HL-60/S4 treated with retinoic acid at 250 ng/mL for 4 days and 3 days (cell line): ENCODE data around the gene CHRM5.

Source experiments
- in situ Hi-C: fragments of 300-500 bp; cut with MboI; formaldehyde crosslinking; loops from 2 replicates; pipeline ENCODE4 v1.7.0; 2022; ENCODE audit warnings: low sequenced_read_pairs

Gene CHRM5, protein sequence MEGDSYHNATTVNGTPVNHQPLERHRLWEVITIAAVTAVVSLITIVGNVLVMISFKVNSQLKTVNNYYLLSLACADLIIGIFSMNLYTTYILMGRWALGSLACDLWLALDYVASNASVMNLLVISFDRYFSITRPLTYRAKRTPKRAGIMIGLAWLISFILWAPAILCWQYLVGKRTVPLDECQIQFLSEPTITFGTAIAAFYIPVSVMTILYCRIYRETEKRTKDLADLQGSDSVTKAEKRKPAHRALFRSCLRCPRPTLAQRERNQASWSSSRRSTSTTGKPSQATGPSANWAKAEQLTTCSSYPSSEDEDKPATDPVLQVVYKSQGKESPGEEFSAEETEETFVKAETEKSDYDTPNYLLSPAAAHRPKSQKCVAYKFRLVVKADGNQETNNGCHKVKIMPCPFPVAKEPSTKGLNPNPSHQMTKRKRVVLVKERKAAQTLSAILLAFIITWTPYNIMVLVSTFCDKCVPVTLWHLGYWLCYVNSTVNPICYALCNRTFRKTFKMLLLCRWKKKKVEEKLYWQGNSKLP

DNA sequence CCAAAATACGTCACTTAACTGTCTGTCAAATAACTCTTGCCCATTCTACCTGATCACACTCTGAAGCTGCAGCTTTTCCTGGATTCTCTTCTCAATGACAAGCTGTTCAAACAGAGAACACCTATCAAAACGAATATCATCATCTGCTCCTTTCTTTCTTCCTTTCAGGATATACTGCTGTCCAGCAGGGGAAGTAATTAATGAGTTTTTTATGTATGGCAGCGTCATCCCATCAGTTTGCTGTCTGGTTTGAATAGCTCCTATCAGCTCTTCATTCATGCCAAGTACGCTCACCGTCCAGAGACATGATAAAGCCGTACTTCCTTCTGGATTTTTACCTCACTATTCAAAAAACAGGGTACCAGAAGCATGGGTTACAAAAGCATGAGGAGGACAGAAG is at the start of gene CHRM5:
CHRM5 (plus strand) TSS at position 274 of the 400 bp plus-strand sequence. CDS start 94,221 bp downstream, outside the sequence.
- in situ Hi-C loops: no loop called here

DNA sequence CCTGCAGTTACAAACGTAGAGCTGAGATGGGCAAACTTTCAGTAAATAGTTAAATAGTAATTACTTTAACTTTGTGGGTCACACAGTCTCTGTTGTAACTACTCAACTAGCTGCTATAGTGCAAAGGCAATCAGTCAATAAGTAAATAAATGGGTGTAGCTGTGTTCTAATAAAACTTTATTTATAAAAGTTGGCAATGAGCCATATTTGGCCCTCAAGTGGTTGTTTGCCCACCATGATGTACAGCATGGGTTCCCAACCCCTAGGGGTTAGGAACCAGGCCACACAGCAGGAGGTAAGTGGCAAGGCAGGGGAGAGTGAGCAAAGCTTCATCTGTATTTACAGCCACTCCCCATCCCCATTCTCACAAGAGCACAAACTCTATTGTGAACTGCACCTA is 44.9 kb upstream of the CHRM5 start:
- in situ Hi-C loops: no loop called here

DNA sequence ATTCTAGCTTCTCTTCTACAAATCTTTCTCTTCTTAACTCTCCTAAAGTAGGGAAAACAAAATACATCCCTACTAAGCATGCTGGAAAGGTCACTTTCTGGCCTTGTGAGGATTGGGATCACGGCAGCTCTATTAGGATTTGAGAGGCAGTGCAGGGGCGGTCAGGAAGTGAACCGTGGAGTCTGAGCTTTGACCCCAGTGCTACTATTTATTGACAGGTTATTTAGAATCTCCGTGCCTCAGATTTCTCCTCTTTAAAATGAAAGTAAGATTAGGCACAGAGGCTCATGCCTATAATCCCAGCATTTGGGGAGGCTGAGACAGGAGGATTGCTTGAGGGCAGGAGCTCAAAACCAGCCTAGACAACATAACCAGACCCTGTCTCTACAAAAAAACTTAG is 42.0 kb upstream of the CHRM5 start:
- in situ Hi-C loops: no loop called here

DNA sequence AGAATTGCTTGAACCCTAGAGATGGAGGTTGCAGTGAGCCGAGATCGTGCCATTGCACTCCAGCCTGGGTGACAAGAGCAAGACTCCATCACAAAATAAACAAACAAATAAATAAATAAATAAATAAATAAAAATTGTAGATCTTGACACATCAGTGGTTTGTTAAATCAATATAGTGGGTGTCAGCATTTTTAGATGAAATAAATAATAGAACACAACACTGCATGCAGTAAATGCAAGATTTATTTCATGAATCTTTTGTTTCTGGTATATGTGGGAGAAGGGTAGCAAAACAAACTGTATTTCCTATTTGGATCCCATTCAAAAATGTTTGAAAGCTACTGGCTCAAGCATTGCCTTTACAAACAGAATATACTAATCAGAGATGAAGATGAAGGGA is 35.6 kb upstream of the CHRM5 start:
- in situ Hi-C loops: no loop called here

DNA sequence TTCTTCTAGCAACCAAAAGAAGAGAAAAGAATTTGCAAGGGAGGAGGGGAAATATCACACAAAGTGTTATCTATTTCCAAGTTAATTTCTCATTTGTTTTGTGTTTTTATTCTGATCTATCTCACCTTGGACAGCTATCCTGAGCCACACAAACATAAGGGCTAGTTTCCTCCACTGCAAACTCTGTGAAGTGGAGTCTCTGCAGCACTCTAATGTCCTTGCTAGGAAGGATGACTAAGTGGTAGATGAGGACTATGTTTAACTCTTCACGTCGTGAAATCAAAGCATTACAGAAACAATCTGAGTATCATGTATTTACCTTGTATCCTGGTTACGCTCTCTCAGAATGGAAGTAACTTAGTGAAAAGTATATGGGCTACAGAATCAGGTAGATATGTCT is 33.9 kb upstream of the CHRM5 start:
- in situ Hi-C loops: no loop called here

DNA sequence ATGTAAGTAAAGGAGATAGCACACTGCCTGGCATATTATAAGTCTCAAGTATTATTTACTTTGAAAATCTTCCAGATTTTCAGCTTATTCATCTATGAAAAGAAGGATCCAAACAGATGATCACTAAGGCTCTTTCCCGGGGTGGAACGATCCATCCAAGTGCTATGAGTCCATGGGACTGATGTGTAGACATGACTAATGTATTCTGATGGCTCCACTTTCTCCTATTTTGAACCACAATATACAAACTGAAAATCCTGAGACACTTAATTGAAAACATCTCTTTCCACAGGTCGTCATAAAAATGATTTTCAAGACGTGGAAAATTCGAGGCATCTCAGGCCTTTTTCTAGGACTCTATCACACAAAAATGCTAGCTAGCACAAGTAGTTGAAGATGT is 33.4 kb upstream of the CHRM5 start:
- in situ Hi-C loops: no loop called here

DNA sequence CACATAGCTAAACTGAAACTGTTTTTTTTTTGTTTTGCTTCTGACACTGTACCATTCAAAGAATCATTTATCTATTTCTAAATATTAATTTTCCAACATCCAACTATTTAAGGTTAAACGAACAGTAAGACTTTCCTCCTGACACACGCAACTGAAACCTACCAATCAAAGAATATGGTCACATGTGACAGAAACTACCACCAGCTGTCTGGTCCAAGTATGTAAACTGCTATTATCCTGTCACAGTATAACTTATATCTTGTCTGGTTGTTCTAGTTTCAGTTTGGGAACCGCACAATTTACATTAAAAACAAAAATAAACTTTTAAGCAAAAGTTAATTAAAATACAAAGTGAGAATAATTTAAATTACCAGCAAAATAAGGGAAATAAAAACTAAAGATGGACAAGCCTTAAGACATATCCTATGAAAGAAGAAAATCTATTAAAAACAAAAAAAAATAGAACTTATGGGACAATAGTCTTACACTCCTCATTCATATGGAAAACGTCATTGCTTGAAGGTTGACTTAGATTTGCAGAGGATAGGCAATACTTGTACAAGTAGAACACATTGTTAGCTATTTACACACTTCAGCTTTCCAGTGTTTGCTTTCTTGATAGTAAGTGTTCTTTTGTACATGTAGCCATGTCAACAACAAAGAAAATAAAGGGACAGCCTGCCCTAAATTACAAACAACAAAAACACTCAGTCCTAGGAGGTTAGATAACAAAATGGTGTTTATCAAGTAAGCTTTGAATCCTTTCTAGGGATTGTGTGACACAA is 26.8 kb upstream of the CHRM5 start:
- in situ Hi-C loops: no loop called here

DNA sequence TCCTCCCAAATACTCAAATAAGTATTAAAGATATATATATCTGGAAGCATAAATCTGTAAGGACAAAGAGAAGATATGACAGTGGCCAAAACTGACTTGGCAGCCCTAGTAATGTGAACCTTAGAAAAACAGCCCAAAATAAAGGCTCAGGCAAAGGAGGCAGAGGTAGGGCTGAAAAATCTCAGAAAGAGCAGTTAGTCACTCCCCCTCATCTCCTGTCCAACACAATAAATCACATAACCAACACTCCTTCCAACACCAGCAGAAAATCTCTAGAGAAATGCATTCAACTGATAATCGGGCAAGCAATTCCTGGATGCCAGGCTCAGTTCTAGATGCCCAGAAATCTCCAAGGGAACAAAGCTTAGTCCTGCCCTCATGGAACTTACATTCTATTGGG is 22.1 kb upstream of the CHRM5 start:
- in situ Hi-C loops: no loop called here

DNA sequence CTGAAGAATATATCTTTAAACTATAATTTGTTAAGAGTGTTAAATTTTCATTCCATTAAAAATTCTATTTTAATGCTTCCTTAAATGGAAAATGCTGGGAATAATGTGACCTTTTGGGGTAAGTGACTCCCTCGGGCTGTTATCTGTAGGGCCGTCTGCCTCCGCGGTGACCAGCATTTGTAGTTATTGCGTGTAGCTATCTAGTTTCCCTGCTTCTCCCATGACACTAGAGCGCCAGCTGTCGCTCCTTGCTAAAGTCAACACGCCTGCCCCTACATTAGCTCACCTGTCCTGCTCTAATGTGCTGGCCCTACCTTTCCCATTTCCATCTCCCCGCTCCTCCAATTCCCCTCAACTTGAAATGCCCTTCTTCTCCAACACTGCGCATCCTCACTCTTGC is 12.4 kb upstream of the CHRM5 start:
- in situ Hi-C loops: no loop called here

DNA sequence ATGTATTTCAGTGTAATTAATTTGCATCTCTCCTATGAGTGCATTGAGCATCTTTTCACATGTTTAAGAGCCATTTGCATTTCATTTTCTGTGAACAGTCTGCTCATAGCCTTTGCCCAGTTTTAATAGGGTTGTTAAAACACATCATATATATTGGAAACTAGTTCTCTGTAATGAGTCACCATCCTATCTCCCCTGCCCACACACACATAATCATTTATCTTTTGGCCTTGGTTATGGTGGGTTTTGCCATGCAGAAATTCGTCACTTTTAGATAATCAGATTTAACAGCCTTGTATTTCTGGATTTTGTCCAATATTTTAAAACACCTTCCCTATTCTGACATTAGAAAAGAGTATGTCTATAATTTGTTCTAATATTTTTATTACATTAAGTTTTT is 11.9 kb upstream of the CHRM5 start:
- in situ Hi-C loops: no loop called here

DNA sequence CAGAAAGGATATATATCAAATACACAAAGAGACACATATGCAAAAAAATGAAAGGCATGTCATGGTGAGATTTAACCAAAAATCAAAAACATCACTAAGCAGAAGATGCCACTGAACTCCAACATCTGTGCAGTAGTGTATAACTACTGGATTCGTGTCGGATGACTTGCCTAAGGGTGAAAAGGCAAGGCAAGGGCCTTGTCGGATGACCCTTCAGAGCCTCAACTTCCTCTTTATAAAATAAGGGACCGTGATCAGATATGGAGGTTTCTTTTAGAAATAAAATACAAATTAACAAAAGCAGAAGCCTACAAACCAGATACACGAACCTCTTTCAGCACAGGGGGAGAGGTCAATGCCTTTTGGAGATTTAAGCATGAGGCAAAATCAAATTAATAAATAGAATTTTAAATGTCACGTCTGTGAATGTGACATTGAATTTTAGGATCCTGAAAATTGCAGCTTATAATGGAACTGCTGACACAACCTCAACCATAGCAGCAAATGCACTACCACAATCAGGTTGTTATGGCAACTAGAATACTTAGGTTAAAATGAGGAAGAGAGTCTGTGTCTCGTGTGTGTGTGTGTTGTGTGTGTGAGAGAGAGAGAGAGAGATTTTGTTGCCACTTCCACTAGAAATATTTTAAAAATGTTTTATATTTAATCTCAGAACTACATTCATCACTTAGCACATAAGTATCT is 8.3 kb upstream of the CHRM5 start:
- in situ Hi-C loops: no loop called here

DNA sequence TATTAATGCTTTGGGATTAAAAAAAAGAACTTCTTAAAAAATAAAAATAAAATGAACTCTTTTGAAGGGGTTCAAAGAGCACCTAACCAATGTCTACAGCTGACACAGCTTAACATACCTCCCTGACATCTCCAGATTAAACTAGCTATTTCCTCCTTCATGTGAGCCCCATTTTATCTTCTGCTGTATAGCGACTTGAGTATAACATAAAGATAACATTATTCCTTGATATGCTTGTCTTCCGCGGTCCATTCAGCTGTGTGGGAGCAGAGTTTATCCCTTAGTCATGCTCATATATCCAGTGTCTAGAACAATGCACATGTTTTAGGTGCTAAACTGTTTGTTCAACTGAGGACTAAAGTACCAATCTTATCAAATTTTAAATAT is 7.8 kb upstream of the CHRM5 start:
- in situ Hi-C loops: no loop called here

DNA sequence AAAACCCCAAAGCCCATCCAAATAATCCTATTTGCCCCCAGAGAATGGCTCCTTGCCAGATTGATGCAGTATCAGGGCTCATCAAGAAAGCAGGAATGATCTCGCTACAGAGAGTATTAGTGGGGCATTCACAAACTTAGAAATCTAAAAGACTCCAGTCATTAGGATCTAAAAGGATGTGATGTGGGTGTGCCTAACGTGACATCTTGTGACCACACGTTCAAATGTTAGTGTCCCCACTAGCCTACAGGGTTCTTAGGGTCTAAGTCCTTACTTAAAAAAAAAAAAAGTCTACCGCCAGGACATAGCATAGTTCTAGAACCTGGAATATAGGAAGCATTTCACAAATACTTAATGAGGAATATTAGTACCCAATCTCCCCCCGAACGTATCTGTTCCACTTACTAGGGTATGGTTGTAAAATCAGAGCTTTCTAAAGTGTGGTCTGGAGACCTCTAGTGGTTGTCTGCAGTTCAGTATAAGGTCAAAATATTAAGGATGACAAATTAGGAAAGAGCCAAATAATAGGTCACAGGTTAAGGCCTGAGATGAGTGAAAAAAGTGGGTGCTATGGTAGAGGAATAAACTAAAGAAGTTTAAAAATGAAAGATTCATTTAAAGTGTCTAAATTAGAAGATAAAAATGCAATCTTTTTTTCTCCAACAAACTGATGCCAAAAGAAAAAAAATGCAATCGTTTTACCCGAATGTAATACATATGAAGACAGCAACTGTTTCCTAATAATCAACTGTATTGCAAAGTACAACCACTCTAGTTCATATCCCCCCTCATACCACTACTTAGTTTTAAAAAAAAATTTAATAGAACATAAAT is 4.2 kb upstream of the CHRM5 start:
- in situ Hi-C loops: no loop called here

DNA sequence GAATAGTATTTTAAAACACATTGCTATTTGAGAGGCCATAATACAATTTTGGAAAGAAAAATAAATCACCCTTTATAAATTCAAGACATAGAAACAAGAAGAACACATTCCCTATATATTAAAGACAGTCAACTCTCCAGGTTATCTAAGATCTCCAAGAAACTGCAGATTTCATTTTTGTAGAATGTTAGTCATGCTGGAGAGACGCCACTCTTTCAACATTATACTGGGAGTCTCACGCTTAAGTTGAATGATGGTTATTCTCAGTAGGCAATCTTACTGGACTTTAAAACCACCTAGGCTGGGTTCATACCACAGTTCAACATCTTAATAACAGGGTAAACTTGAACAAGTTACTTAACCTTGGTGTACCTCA is 3.6 kb upstream of the CHRM5 start:
- in situ Hi-C loops: no loop called here

DNA sequence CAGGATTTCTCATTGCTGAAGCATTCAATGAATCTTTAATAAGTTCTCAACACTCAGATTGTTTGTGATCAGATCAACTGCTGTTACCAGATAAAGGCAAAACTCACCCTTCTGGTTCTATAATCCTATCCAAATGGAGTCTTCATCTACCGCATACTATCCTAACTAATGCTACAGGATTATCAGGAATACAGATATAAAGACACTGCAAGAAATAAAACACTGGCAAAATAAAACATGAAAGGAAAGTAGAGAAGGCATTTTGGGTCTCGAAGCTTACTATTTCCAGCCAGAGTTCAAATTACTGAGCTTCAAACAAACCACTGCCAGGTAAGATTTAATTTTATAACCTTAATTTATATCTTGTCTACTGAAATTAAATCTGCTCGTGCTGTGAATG is 524 bp downstream of the CHRM5 start:
- in situ Hi-C loops: no loop called here

DNA sequence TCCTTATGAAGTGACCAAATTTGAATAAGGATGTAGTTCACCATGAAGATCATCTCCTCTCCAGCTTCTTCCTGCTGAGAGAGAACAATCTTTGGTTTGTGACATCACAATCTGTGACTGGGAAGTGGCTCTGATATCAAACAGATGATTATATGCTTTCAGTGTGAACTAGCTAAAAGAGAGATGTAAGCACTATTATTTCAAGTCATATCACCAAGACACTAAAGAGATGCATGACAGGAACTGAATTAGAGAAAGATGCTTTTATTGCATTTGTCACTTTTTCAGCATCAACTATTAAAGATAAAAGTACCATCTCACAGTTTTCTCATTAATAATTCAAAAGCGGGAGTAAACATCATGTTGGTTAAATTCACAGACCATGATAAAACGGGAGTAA is 3.5 kb downstream of the CHRM5 start:
- in situ Hi-C loops: no loop called here

DNA sequence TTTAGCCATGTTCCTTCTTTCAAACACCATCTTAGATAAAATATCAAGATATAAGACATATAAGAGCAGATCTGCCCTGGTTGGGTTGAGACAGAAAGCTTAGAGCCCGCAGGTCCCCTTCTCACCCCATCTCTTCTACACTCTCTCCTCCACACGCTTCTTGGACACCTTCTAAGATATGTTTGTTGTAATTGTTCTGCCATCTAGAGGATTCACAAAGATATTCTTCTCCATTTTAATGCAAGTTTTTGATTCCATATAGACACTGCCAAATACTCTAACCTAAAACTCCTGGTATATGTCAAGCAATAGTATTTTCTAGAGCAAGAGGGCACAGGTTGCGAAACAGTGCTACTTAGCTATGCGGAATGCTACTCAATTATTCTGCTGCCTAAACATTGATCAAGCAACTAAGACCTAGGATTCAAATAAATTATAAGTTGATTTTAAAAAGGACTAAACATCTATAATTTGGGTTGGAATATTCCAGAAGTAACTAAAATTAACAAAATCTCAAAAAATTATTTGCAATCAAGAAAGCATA is 6.8 kb downstream of the CHRM5 start:
- in situ Hi-C loops: loop anchor here (25.0 kb wide), 1 partner anchor 238 kb away; no protein-coding TSS in a partner anchor

DNA sequence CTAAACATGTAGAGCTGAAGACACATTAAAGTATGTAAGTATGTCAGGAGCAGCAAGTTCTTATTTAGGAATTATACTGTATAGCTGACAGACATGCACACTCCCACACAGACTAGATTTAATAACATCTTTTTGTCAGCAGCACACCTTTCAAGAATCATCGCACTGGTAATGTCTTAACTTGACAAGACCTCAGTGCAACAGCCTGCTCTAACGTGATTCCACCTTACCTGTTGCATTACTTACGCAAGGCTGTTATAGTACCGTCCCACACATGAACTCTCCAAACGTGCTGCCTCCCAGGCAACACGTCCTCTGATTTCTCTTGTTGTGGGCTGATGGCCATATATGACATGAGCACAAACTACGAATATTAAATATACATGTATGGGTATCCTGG is 11.9 kb downstream of the CHRM5 start:
- in situ Hi-C loops: loop anchor here (25.0 kb wide), 1 partner anchor 243 kb away; no protein-coding TSS in a partner anchor

DNA sequence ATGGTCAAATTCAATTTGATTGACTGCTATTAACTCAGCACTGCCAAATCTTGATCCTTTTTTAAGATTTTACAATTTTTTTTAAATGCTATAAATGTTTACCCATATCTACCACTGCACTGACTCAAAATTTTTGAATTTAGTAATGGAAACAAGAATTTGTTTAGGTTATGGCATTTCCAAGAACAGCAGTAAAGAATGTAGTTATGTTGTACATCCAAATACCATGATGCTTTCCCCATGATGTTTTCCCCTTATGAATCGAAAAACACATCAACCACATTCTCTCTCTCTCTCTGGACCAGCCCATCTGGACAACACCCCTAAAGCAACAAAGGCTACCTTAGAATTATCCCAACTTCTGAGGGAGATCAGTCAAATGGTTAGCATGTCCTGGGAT is 14.2 kb downstream of the CHRM5 start:
- in situ Hi-C loops: loop anchor here (25.0 kb wide), 1 partner anchor 245 kb away; no protein-coding TSS in a partner anchor

DNA sequence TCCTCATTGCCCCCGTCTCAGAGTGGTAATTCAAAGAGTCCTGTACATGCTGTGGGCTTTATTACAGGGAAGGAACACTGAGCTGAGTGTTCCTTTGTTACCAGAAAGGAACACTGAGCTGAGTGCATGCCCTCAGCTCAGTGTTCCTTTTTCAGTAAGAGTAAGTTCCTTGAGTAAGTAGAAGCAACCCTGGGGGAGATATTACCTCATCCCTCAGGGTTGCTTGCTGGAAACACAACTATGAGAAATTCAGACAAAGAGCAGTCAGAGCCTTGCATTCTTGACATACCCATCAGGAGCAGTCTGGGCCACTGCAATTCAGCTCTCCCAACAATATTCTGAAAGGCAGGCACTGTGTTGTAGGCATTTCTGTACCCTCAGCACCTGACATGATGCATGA is 17.0 kb downstream of the CHRM5 start:
- in situ Hi-C loops: loop anchor here (25.0 kb wide), 1 partner anchor 248 kb away; no protein-coding TSS in a partner anchor
